ENCODE measurements around the gene WWOX.
"Not testable (repeated sequence)": the region's sequence is repeated elsewhere in the genome, so short reads cannot be mapped to it uniquely, and the experiment has no call there.

WWOX gene

DNA sequence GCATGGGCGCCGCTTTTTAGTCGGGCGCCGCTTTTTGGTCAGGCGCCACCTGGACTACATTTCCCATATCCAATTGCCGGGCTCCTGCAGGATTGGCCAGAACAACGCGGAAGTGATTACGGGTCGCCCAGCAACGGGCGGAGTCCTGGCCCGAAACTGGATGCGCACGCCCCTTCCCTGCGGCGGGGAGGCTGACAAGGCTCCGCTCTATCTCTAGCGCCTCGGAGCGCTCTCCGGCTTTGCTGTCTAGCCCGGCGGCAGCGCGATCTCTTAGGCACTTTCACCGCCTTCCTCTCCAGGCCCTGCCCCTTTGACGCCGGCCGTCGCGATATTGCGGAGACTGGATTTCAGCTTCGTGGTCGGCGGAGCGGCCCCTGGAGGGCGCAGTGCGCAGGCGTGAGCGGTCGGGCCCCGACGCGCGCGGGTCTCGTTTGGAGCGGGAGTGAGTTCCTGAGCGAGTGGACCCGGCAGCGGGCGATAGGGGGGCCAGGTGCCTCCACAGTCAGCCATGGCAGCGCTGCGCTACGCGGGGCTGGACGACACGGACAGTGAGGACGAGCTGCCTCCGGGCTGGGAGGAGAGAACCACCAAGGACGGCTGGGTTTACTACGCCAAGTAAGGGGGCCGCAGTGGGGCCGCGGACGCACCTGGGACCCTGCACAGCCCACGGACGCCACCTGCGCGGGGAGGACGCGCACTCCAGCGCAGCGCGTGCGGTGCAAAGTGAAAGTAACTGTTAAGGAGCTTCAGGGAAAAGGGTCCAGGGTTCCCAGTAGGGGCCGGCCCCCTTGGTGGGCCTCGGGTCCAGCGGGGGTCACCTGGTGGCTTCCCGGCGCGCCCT, at the start of gene WWOX:
Gene WWOX, plus strand, starts transcription at position 384 of the 841 bp plus-strand sequence.
- peak; percentile 98 for DNase-seq

- DNase-seq: no peak
These were observed 48.6 kb upstream of the WWOX start for GRCh38 chr16:78050734-78051400.

- DNase-seq: no peak
These were observed 41.5 kb upstream of the WWOX start for GRCh38 chr16:78057803-78058564.

DNA sequence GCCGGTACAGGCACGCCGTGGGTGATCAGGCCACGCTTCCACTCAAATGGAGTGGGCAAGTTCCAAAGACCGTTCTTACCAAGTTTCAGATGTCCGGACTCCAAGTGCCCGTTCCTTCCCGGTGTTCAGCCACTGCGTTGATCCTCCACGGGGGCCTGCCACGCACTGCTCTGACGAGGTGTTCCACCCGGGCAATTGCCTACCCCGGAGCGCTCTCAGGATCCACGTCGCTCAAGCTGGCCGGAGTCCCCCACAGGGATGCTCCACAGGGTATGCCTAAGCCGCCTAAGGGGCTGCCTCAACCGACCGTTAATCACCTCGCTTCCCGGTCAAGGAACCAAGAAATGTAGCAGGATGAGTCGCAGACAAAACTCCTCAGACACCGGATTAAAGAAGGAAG, 39.6 kb upstream of the WWOX start:
- not testable (repeated sequence) for DNase-seq

DNA sequence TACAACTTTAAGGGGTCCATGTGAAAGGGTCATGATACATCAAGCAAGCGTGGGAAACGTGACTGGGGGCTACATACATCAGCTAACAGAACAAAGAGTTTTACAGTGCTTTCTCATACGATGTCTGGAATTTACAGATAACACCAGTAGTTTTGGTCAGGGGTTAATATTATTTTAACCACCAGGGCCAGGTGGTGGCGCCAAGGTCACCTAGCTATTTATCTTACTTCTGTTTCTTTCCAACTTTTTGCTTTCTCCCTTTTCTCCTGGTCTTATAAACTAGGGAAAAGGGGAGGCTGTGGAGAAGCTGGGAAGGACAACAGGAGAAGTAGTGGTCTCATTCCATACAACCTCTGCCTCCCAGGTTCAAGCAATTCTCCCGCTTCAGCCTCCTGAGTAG, 39.2 kb upstream of the WWOX start:
- DNase-seq: no peak

- DNase-seq: no peak
These were observed 38.6 kb upstream of the WWOX start for GRCh38 chr16:78060809-78061208.

DNA sequence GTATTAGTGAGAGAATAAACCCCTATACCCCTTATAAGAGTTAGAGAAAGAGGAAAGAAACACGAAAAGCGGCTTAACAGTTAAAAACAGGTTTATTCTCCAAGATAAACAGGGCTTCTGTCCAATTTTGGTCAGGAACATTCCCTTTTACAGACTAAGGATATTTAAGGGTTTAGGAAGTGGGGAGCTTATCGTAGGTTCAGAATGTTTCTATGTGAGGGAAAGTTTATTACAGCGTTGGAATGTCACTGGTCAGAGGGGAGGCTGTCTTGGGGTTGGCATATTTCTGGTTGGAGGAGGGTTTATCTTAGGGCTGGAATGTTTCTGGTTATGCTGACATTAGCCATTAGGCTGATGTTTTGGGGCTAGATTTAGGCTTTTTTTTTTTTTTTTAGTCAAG, 34.1 kb upstream of the WWOX start:
- no peak for DNase-seq

- no peak for DNase-seq
These were observed 29.5 kb upstream of the WWOX start for GRCh38 chr16:78069913-78070312.

- DNase-seq: no peak
These were observed 27.2 kb upstream of the WWOX start for GRCh38 chr16:78072275-78072674.

GRCh38 chr16:78075800-78076199, 23.7 kb upstream of the WWOX start:
- no peak for DNase-seq

DNA sequence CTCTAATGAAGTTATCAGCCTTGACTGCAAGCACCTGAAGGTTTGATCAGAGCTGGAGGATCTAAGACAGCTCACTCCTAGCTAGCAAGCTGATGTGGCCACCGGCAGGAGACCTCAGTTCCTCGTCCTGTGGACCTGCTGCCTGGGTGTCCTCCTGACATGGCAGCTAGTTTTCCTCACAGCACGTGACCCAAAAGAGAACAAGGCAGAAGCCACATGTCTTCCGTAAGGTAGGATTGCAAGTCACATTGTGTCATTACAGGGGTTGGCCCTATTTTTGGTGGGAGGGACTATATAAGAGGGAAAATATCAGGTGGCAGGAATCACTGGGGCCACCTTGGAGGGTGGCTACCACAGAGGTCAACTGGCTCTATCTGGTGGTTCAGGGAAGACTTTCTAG, 18.1 kb upstream of the WWOX start:
- DNase-seq: no peak

- DNase-seq: no peak
These were observed 8.0 kb upstream of the WWOX start for GRCh38 chr16:78091419-78091818.

GRCh38 chr16:78092758-78093157, 6.7 kb upstream of the WWOX start:
- no peak for DNase-seq

DNA sequence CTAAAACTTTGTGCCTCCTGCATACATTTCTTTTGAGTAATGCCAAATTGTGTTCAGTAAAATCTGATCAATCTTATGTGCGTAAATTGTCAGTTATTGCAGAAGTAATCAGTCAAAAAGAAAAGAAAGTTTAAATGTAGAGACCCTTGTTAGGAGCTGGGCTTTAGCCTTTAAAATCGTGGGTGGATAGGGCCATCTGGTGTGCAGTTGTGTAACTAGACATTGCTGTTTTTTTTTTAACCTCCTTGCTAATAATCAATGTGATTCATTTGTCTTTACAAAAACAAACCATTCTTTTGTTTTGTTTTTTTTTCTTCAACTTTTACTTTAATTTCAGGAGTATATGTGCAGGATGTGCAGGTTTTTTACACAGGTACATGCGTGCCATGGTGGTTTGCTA, 5.3 kb upstream of the WWOX start:
- DNase-seq: no peak

GRCh38 chr16:78094998-78095397, 4.5 kb upstream of the WWOX start:
- no peak for DNase-seq

GRCh38 chr16:78096386-78096785, 3.1 kb upstream of the WWOX start:
- DNase-seq: peak; percentile 36

DNA sequence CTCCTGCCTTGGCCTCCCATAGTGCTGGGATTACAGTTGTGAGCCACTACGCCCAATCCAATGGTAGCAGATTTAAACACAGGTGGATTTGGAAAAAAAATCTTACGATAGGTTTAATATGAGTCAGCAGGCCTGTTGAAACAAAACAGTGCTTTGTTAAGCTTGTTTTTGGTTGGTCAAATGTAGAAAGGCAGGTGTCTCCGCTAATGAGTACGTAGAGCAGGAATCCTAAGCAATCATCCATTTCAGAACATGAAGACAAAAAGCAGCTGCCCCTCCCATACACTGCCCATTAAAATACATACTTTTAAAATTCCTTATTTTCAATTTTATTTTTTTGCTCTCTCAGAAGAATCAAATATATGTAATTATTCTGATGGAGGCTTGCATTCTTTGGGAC, 1.9 kb upstream of the WWOX start:
- DNase-seq: peak; percentile 52

GRCh38 chr16:78098087-78098486, 1.4 kb upstream of the WWOX start:
- peak; percentile 85 for DNase-seq

- DNase-seq: no peak
These were observed 721 bp upstream of the WWOX start for GRCh38 chr16:78098595-78099270.

GRCh38 chr16:78100112-78100467, 636 bp downstream of the WWOX start:
- DNase-seq: no peak

DNA sequence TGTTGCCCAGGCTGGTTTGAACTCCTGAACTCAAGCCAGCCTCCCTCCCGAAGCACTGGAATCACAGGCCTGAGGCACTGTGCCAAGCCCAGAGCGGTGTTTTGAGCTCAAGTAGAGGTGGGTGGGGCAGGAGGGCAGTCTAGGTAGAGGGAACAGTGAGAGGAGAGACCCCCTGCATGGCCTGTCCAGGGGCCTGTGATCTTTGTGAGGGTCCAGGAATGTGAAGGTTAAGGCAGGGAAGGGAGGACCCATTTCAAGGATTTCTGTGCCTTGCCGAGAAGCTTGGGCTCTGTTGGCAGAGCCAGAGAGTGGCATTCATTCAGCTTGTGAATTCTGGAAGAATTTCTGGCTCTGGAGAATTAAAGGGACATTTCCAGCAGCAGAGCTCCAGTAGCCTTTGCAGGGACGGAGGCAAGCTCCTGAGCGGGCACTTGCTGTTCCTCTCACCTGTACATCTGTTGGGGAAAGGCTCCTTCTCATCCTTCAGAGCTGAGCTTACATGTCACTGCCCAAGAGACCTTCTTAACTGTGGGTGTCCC, 2.7 kb downstream of the WWOX start:
- no peak for DNase-seq

DNA sequence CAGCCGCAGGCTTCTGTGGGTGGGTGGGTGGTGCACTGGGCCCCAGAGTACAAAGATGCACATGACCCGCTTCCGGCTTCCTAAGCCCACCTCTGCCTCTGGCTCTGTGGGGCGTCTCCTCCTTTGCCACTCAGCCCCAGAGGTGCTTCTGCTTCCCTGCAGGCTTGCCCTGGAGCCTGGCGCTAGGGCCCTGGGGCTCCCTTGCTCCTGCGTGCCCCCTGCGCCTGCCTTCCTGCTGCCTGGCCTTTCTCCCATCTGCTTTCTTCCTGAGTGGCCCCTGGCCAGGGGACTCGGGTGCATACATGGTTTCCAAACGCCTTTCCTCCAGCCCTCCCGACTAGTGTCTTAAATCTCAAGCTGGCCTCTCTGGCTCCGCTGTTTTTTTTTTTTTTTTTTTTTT, 3.4 kb downstream of the WWOX start:
- no peak for DNase-seq

DNA sequence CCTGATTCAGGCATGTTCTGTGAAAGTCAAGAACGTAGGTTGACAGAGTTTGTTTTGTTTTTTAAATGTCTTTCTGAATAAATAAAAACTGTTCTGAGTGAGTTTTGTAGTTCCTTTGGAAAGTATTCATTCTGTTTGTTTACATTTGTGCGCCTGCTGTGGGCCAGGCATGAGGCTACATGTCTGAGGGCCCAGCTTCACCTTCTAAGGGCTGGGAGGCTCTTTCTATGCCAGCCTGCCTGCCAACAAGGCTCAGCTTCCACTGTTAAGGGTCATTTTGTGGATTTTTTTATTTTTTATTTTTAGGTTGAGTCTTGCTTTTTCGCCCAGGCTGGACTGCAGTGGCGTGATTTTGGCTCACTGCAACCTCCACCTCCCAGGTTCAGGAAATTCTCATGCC, 6.1 kb downstream of the WWOX start:
- no peak for DNase-seq

Data from activated CD4-positive, alpha-beta T cell treated with anti-CD3 and anti-CD28 coated beads, Interleukin-10, Interleukin-2, amounts not matched to agents 100 ng/mL and 50 ng/mL, durations not matched to agents 16 hours and 8 hours (primary cell).